Activated T-helper 17 cell treated with anti-CD3 and anti-CD28 coated beads, Interleukin-2, amount 50 U/mL, for 72 hours (primary cell): Measurements from ENCODE around the gene RNF8. TPM values are rescaled to one million over a fixed set of nuclear protein-coding genes. Genes with fewer than 3 reads are reported as not detected.
A peak's percentile ranks its signal among the peaks of the same experiment; 100 is the strongest.
"Not testable (repeated sequence)": the region's sequence is repeated elsewhere in the genome, so short reads cannot be mapped to it uniquely, and the experiment has no call there.

Source experiments
- ATAC-seq: fragments of 150-1000 bp; cut with Tn5 transposase; replicated peaks from 2 replicates; pipeline ENCODE4 v1.10.0; 2021; ENCODE audit warnings: mild to moderate bottlenecking, moderate library complexity
- H3K27ac Mint-ChIP-seq: one replicate; pipeline ENCODE4 v1.8.0; 2022; ENCODE audit warnings: mixed read lengths
- H3K27me3 Mint-ChIP-seq: one replicate; pipeline ENCODE4 v1.8.0; 2022; ENCODE audit warnings: mixed read lengths
- H3K36me3 Mint-ChIP-seq: one replicate; pipeline ENCODE4 v1.8.0; 2022; ENCODE audit warnings: low read depth, mild to moderate bottlenecking, mixed read lengths
- H3K4me1 Mint-ChIP-seq: one replicate; pipeline ENCODE4 v1.8.0; 2022; ENCODE audit warnings: mixed read lengths
- H3K4me3 Mint-ChIP-seq: one replicate; pipeline ENCODE4 v1.8.0; 2022; ENCODE audit warnings: mild to moderate bottlenecking, mixed read lengths
- H3K9me3 Mint-ChIP-seq: one replicate; pipeline ENCODE4 v1.8.0; 2022; ENCODE audit warnings: mixed read lengths
- total RNA-seq, 2 donors: library from RNA; stranded (reverse); gene quantifications; one replicate each; pipeline ENCODE4 v1.2.3, GENCODE V29; 2022

RNF8 gene, protein sequence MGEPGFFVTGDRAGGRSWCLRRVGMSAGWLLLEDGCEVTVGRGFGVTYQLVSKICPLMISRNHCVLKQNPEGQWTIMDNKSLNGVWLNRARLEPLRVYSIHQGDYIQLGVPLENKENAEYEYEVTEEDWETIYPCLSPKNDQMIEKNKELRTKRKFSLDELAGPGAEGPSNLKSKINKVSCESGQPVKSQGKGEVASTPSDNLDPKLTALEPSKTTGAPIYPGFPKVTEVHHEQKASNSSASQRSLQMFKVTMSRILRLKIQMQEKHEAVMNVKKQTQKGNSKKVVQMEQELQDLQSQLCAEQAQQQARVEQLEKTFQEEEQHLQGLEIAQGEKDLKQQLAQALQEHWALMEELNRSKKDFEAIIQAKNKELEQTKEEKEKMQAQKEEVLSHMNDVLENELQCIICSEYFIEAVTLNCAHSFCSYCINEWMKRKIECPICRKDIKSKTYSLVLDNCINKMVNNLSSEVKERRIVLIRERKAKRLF
- 10 to 100 TPM; 23.0 to 30.3 TPM for total RNA-seq

GRCh38 chr6:37353761-37354525 is at the start of gene RNF8:
Gene RNF8, plus strand, starts transcription at chr6:37353983. Its CDS starts 182 bp downstream, at chr6:37354165.
- Mint-ChIP-seq H3K4me3 (peak within 1 kb of the TSS; percentile 96), H3K27ac (peak within 1 kb of the TSS; percentile 94), H3K9me3 (no peaks in the 10 kb centered on the region), H3K27me3 (no peaks in the 10 kb centered on the region), H3K4me1 (peaks cover 29% of the 10 kb centered on the region), H3K36me3 (peaks cover 14% of the 10 kb centered on the region)
- peak; percentile 98 for ATAC-seq

DNA sequence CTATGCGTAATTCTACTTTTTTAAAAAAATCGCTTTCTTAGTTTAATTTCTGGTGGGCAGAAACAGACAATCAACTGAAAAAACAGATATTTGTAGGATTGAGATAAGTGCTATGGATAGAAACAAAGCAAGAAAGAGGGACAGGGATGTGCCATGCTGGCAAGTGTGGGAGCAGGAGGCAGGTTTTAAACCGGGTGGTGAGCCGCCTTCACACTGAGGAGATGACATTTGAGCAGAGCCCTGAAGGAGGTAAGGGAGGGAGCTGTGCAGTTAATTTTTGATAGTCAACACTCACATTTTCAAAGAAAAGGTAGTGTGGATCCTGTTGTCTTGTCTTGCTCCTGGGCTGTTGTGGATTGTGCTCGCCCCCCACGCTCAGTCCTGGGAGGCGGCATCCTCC is 49.0 kb upstream of the RNF8 start:
- H3K4me3 Mint-ChIP-seq = no peak overlapping the region
- ATAC-seq = no peak
- H3K36me3 Mint-ChIP-seq = peaks cover 74% of the 10 kb centered on the region
- no peak overlapping the region for H3K27ac Mint-ChIP-seq
- H3K27me3 Mint-ChIP-seq = no peaks in the 10 kb centered on the region
- H3K9me3 Mint-ChIP-seq = no peaks in the 10 kb centered on the region
- H3K4me1 Mint-ChIP-seq = peaks cover 8% of the 10 kb centered on the region

DNA sequence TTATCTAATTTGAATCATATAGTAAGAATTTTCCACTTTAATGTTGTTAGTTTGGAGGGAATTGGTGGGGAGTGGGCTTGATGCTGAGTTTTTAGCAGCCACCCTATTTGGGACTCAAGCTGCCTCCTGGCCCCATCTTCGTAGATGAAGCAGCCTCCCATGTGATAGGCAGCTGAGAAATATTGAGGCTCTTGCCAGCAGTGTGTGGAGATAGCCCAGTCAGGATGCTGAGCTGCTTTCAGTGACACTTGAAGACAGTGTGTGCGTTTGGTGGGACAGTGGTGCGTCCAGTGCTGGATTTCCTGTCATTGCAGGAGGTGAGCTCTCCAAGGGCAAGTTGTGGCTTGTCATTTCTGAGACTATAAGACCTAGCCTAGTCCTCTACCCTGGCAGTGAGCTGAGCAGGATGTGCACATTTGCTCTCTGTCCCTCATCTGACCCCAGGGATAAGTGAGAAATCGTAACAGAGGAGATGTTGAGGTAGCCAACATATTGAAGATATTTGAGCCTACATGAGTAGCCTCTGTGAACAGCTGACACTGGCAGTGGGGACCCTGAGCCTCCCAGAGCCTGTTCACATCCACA is 47.9 kb upstream of the RNF8 start:
- peaks cover 68% of the 10 kb centered on the region for H3K36me3 Mint-ChIP-seq
- H3K9me3 Mint-ChIP-seq = no peaks in the 10 kb centered on the region
- no peaks in the 10 kb centered on the region for H3K27me3 Mint-ChIP-seq
- H3K27ac Mint-ChIP-seq = peak overlapping the region; percentile 28
- H3K4me1 Mint-ChIP-seq = peaks cover 8% of the 10 kb centered on the region
- no peak overlapping the region for H3K4me3 Mint-ChIP-seq
- ATAC-seq = no peak

- ATAC-seq = no peak
- H3K4me1 Mint-ChIP-seq = peaks cover 8% of the 10 kb centered on the region
- no peaks in the 10 kb centered on the region for H3K27me3 Mint-ChIP-seq
- H3K27ac Mint-ChIP-seq = no peak overlapping the region
- peaks cover 60% of the 10 kb centered on the region for H3K36me3 Mint-ChIP-seq
- no peaks in the 10 kb centered on the region for H3K9me3 Mint-ChIP-seq
- no peak overlapping the region for H3K4me3 Mint-ChIP-seq
Measured at GRCh38 chr6:37306624-37307222, 47.1 kb upstream of the RNF8 start.

GRCh38 chr6:37307484-37307883 is 46.3 kb upstream of the RNF8 start:
- H3K36me3 Mint-ChIP-seq = peaks cover 56% of the 10 kb centered on the region
- H3K9me3 Mint-ChIP-seq, H3K4me3 Mint-ChIP-seq, ATAC-seq, H3K4me1 Mint-ChIP-seq, H3K27ac Mint-ChIP-seq, H3K27me3 Mint-ChIP-seq: not testable (repeated sequence)

DNA sequence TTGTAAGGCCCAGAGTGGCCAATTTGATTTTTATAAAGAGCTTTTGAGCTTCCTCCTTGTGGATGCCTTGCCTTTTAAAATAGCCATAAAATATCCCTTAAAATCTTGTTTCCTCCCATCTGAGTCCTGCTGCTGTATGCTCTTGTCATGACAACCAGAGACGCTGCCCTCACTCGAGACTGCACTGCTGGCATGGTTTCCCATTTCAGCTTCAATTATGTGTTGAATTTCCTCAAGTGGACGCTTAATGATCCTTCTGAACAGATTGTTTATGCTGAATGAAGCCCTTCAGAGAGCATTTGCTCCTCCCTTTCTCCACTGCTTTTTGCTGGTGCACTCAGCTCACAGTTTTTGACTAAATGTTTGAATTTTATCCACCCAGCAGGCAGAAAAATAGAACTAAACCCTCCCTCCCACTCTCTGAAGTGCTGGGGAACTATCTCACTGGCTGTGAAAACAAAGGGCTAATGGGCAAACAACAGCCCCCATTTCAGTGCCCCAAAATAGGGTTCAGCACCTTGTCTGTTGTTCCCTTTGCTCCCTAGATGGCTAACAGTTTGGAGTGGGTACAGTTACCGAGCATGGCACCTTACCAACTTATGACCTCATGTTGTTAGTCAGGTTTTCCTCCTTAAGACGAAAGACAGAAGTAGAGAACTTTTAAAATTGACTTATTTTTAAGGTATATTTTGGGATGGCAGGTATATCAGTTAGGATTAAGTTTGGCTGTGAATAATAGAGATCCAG is 45.5 kb upstream of the RNF8 start:
- peak overlapping the region; percentile 54 for H3K27ac Mint-ChIP-seq
- no peaks in the 10 kb centered on the region for H3K9me3 Mint-ChIP-seq
- H3K27me3 Mint-ChIP-seq = no peaks in the 10 kb centered on the region
- peaks cover 7% of the 10 kb centered on the region for H3K4me1 Mint-ChIP-seq
- no peak for ATAC-seq
- peaks cover 55% of the 10 kb centered on the region for H3K36me3 Mint-ChIP-seq
- H3K4me3 Mint-ChIP-seq = no peak overlapping the region

DNA sequence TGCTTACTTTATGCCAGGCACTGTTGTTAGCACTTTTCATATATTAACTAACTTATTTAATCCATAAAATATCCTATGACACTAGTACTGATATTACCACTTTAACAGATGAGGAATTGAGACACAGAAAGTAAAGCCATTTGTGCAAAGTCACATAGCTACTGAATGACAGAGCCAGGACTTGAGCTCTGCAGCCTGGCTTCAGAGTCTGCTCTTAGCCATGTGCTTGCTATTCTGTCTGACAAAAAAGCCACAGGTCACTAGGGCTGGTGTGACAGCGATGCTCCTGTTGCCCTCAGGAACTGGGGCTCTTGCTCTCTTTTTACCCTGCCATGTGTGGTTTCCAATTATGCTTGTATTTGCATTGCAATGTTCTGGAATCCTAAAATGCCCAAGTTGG is 44.7 kb upstream of the RNF8 start:
- Mint-ChIP-seq H3K27ac (no peak overlapping the region), H3K4me3 (no peak overlapping the region), H3K9me3 (no peaks in the 10 kb centered on the region), H3K27me3 (no peaks in the 10 kb centered on the region), H3K4me1 (no peaks in the 10 kb centered on the region), H3K36me3 (peaks cover 55% of the 10 kb centered on the region)
- no peak for ATAC-seq

DNA sequence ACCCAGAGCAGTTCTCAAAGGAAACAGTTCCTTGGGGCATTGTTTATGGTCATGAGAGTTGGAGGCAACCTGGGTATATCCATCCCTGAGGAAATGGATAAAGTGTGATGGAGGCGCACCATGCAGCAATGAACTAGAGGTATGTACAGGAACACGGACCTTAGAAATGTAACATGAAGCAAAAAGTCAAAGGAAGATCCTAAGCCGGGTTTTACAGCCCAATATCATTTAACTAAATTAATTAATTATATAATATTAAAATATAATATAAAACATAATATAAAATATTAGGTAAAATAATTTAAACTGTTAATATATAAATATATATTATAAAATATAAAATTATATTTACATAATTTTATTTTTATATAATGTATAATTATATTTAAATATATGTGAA is 44.1 kb upstream of the RNF8 start:
- Mint-ChIP-seq H3K9me3 (no peaks in the 10 kb centered on the region), H3K4me3 (no peak overlapping the region), H3K4me1 (peaks cover under 1% of the 10 kb centered on the region), H3K27ac (no peak overlapping the region), H3K36me3 (peaks cover 55% of the 10 kb centered on the region), H3K27me3 (no peaks in the 10 kb centered on the region)
- no peak for ATAC-seq

DNA sequence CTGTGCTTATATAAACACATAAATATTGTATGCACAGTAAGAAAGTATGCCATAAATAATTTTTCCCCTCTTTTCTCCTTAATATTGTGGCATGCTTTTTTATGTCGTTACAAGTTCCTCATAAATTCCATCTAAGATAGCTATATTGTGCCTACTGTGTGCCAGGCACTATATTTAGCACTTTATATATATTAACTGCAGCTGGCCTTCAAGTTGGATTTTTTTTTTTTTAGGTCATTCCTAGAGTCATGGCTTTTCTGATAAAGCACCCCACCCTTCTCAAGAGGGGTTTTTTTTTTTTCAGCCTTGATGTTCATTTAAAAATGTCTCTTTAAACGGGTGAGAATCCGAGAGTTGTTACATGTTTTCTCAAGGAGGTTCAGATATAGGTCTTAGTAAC is 42.8 kb upstream of the RNF8 start:
- Mint-ChIP-seq H3K27ac (no peak overlapping the region), H3K4me3 (no peak overlapping the region), H3K36me3 (peaks cover 47% of the 10 kb centered on the region), H3K9me3 (no peaks in the 10 kb centered on the region), H3K4me1 (peaks cover 3% of the 10 kb centered on the region), H3K27me3 (no peaks in the 10 kb centered on the region)
- ATAC-seq = no peak

DNA sequence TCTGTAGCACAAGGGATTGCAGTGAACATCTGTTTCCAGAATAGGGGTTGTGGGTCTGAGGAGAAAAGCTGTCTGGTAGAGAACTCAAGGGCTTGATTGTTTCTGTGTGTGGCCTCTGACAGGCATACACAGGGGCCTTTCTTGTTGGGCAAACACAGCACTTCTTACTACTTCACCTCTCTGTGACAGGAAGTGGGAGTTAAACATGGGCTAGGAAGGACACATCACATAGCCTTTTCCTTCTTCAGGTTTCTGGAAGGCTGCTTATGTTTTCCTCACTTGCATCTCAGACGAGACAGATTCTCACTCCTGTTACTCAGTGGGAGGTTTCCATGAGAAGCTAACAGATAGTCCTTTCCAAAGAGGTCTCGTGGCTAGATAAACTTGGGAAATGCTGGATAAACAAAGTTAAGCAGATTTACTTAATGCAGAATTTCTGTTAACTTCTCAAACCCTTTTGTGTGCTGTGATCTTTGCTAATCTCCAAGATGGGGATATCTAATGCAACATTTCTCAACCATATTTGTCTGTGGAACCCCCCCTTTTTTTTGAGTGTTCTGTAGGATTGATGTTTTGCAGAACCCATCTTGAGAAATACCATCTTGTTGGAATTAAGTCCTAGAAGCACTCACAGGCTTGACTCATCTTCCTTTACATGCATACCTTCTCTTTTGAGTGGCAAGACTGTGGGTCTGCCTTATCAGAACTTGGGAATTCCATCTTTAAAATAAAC is 41.9 kb upstream of the RNF8 start:
- Mint-ChIP-seq H3K27me3 (no peaks in the 10 kb centered on the region), H3K36me3 (peaks cover 45% of the 10 kb centered on the region), H3K9me3 (no peaks in the 10 kb centered on the region), H3K4me3 (no peak overlapping the region), H3K27ac (peak overlapping the region; percentile 58), H3K4me1 (peaks cover 3% of the 10 kb centered on the region)
- ATAC-seq = no peak

- ATAC-seq = no peak
- Mint-ChIP-seq H3K36me3 (peaks cover 36% of the 10 kb centered on the region), H3K27me3 (no peaks in the 10 kb centered on the region), H3K4me3 (no peak overlapping the region), H3K9me3 (no peaks in the 10 kb centered on the region), H3K27ac (no peak overlapping the region), H3K4me1 (peaks cover 3% of the 10 kb centered on the region)
Measured at GRCh38 chr6:37313723-37314486, 39.9 kb upstream of the RNF8 start.

GRCh38 chr6:37314487-37315156 is 39.2 kb upstream of the RNF8 start:
- peak overlapping the region; percentile 75 for H3K27ac Mint-ChIP-seq
- H3K4me3 Mint-ChIP-seq = no peak overlapping the region

More at GRCh38 chr6:37314487-37315156, 39.2 kb upstream of the RNF8 start:
- Mint-ChIP-seq H3K9me3 (no peaks in the 10 kb centered on the region), H3K36me3 (peaks cover 31% of the 10 kb centered on the region), H3K27me3 (no peaks in the 10 kb centered on the region), H3K4me1 (peaks cover 3% of the 10 kb centered on the region)
- peak; percentile 64 for ATAC-seq
